GM12872 (cell line): ENCODE measurements around the gene SGCE.

Experiments
- TF ChIP-seq, protein P1 (sequence below): IDR thresholded peaks from 3 replicates; pipeline ENCODE4 v1.5.1; 2011; ENCODE audit warnings: low read depth, mild to moderate bottlenecking, low read length, moderate library complexity; ENCODE audit not compliant: insufficient read depth

The SGCE gene, protein sequence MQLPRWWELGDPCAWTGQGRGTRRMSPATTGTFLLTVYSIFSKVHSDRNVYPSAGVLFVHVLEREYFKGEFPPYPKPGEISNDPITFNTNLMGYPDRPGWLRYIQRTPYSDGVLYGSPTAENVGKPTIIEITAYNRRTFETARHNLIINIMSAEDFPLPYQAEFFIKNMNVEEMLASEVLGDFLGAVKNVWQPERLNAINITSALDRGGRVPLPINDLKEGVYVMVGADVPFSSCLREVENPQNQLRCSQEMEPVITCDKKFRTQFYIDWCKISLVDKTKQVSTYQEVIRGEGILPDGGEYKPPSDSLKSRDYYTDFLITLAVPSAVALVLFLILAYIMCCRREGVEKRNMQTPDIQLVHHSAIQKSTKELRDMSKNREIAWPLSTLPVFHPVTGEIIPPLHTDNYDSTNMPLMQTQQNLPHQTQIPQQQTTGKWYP

DNA sequence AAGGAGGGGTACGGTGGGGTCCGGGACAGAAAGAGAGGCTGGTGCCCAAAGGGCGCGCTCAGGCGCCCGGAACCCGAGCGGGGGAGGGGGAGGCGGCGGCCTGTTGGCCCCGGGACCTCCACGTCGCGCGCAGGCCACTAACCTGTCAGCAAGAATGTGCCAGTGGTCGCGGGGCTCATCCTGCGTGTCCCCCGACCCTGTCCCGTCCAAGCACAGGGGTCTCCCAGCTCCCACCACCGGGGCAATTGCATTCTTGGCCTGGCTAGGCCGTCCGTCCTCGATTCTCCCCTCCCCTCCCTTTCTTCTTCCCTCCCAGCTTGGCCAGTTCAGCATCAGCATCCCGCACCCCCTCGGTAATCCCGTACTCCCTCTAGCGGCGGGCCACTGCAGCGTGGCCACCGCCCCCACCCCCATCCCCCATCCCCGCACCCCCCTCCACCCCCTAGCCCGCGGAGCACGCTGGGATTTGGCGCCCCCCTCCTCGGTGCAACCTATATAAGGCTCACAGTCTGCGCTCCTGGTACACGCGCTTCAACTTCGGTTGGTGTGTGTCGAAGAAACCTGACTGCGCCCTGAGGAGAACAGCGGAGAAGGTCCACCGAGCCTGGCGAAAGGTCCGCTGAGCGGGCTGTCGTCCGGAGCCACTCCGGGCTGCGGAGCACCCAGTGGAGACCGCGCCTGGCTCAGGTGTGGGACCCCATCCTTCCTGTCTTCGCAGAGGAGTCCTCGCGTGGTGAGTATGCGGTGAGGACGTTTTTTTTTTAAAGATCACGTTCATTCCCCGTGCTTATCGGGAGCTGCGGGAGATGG lies at the start of gene SGCE:
Gene SGCE (minus strand): TSS at position 286 of the 810 bp plus-strand sequence. CDS start 35 bp downstream, at position 251.
- TF ChIP-seq, protein P1, sequence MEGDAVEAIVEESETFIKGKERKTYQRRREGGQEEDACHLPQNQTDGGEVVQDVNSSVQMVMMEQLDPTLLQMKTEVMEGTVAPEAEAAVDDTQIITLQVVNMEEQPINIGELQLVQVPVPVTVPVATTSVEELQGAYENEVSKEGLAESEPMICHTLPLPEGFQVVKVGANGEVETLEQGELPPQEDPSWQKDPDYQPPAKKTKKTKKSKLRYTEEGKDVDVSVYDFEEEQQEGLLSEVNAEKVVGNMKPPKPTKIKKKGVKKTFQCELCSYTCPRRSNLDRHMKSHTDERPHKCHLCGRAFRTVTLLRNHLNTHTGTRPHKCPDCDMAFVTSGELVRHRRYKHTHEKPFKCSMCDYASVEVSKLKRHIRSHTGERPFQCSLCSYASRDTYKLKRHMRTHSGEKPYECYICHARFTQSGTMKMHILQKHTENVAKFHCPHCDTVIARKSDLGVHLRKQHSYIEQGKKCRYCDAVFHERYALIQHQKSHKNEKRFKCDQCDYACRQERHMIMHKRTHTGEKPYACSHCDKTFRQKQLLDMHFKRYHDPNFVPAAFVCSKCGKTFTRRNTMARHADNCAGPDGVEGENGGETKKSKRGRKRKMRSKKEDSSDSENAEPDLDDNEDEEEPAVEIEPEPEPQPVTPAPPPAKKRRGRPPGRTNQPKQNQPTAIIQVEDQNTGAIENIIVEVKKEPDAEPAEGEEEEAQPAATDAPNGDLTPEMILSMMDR: peak; percentile 58

DNA sequence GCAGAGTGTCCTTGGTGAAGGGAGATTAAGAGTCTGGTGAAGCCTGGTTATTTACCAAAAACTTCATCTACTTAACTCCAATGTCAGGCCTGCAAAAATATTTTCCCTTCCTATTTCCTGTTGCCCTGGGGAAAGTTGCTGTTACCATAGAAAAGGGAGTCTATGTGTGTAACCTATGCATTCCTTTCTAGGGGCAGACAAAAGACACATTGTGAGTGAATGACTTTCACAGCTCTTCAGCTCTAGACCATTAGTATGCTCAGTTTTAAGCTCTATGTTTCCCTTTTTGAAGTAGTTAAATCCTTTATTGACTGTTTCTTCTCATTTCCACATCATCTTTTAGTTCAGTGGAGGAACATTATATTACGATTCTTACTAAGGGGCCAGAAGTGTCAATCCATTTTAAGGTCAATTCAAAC lies 45.6 kb upstream of the SGCE start:
- TF ChIP-seq, protein P1: no peak

DNA sequence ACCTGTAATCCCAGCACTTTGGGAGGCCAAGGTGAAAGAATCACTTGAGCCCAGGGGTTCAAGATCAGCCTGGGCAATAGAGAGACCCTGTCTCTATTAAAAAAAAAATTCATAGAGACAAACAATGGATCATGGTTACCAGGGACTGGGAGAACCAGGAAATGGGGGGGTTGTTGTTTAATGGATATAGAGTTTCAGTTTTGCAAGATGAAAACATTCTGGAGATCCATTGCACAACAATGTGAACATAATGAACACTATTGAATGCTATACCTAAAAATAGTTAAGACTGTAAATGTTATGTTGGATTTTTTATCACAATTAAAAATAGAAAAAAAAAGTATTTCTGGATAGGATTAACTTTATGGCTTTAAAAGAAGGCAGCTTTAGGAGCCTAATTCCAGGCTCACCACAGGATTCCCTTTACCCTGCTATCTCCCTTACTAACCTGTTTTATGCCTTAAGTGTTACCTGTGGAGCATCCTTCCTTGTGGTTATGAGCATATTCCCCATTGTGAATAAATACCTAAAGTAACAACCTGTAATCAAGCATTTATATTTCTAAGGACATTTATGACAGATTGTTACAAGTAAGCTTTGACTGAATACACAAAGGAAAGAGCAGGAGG lies 45.1 kb upstream of the SGCE start:
- TF ChIP-seq, protein P1: no peak

DNA sequence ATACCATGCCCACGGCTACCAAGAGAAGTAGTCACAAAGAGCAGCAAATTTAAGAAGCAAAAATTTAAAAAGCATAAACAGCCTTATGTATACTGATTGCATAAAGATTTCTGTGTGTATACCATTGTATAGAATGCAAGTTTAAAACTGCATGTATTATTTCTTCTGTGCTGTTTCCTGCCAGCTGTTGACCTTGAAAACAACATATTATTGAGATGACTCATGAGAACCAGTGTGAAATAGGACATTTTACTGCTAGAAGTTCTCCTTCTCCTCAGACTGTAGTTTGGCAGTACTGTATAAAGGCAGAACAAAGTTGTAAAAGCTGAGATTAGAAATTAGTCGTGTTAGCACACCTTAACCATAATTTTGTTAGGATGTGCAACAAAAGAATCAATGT lies 42.3 kb upstream of the SGCE start:
- TF ChIP-seq, protein P1: no peak

DNA sequence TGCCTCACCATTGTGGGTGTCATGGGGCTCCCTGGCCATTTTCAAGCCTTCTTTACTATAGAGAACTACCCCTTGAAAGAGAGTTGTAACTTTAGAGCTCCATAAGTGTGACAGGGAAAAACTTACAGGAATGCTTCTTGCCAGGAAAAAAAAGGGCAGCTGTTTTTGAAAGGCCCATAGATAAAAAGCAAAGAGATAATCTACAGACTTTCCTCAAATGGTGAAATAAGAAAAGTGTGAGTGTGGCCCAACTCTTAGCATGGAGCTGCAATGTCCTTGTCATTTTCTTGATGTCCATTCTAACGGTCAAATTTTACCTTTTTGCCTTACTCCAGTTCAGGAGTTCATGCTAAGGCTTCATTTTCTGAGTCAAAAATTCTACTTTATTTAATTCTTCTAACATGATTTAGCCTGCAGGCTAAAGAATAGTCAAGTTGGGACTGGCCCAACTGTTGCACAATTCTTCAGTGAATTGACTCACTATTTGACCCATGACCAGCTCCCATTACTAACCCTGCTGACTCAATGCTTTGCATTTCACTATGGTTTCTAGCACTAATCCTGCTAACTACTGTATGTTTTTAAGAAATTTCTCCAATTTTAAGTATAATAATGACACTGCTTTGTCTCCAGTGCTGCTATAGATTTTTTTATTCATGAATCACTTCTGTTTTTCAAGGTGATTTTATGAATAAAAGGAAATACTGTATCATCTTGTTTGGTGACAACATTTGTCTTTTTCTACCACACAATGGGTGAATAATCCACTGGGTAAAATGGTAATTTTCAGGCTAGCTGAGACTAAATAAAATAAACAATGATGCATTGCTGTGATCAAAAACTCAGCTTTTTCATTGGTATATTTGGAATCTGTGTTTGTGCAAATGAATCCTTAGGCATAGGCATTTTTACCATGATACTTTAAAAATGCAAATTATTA lies 41.4 kb upstream of the SGCE start:
- TF ChIP-seq, protein P1: no peak

DNA sequence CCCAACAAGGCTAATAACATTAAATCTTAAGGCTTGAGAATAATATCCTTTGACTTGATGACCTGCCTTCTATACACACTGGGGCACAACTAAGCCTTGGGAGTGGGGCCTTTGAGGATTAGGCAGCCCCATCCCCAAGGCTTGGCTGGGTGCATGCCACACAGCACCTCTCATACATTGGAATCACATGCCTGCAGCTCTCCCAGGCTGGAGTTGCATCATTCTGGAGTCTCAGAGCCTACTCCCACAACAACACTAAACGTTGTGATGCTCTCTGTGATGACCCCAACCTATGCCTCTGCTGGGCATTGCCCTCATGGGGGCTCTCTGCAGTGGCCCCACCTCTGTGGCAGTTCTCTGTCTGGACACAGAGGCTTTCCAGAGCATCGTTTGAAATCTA lies 31.9 kb upstream of the SGCE start:
- TF ChIP-seq, protein P1: no peak
